Fibroblast of lung (primary cell): ENCODE results near the gene KCNMB3. TPM values are rescaled to one million over a fixed set of nuclear protein-coding genes. Genes with fewer than 3 reads are reported as not detected.

Experiments used
- DNase-seq, 2 donors: peaks; one replicate each; pipeline versions ENCODE4 v3.0.0 to v3.0.0-alpha.2; 2010; ENCODE audit warnings: low read depth in 2 of 2
- H2AFZ ChIP-seq: 2 replicates; pipeline ENCODE4 v1.5.1; 2012; ENCODE audit warnings: low read length, control low read depth, inconsistent platforms
- H3K27ac ChIP-seq: 2 replicates; pipeline ENCODE4 v1.5.1; 2011; ENCODE audit warnings: low read length, control low read depth; ENCODE audit not compliant: insufficient read depth
- H3K27me3 ChIP-seq: 2 replicates; pipeline ENCODE4 v1.5.1; 2011; ENCODE audit warnings: mild to moderate bottlenecking, low read length; ENCODE audit not compliant: control insufficient read depth, insufficient read depth
- H3K36me3 ChIP-seq: 2 replicates; pipeline ENCODE4 v1.5.1; 2011; ENCODE audit warnings: low read length; ENCODE audit not compliant: control insufficient read depth, insufficient read depth
- H3K4me1 ChIP-seq: 2 replicates; pipeline ENCODE4 v1.5.1; 2011; ENCODE audit warnings: low read length; ENCODE audit not compliant: control insufficient read depth, insufficient read depth; ENCODE audit errors: extremely low read depth
- H3K4me2 ChIP-seq: 2 replicates; pipeline ENCODE4 v1.5.1; 2011; ENCODE audit warnings: low read length, control low read depth; ENCODE audit not compliant: insufficient read depth; ENCODE audit errors: extremely low read depth
- H3K4me3 ChIP-seq, 4 experiments: fragments of 200-600 bp in 1 of 4; sonication (generic) in 1 of 4; replicated peaks in 1 of 4; 2 replicates each; pipeline ENCODE4 v1.5.1; 2011 to 2016; ENCODE audit warnings: low read length in 4 of 4, low read depth in 3 of 4, mild to moderate bottlenecking in 3 of 4, control low read depth in 2 of 4, inconsistent platforms in 1 of 4, mixed read lengths in 1 of 4; ENCODE audit not compliant: insufficient read depth in 1 of 4; ENCODE audit errors: control extremely low read depth in 1 of 4
- H3K79me2 ChIP-seq: 2 replicates; pipeline ENCODE4 v1.5.1; 2012; ENCODE audit warnings: mild to moderate bottlenecking, low read length, inconsistent platforms; ENCODE audit not compliant: control insufficient read depth, insufficient read depth
- H3K9ac ChIP-seq: 2 replicates; pipeline ENCODE4 v1.5.1; 2011; ENCODE audit warnings: mild to moderate bottlenecking, low read length, control low read depth; ENCODE audit not compliant: insufficient read depth
- H3K9me3 ChIP-seq: 2 replicates; pipeline ENCODE4 v1.5.1; 2012; ENCODE audit warnings: low read depth, low read length; ENCODE audit not compliant: control insufficient read depth, insufficient read depth
- H4K20me1 ChIP-seq: 2 replicates; pipeline ENCODE4 v1.5.1; 2011; ENCODE audit warnings: low read length; ENCODE audit not compliant: control insufficient read depth, insufficient read depth; ENCODE audit errors: extremely low read depth
- EZH2 ChIP-seq: IDR thresholded peaks from 2 replicates; pipeline ENCODE4 v1.5.1; 2012; ENCODE audit warnings: low read length, control low read depth, mild to moderate bottlenecking; ENCODE audit errors: missing control alignments
- polyA plus RNA-seq, 2 donors: library from polyadenylated mRNA; depleted of rRNA in 1 of 2; stranded (reverse) in 1 of 2; unstranded in 1 of 2; fragments of >200 nt; gene quantifications; 2 replicates each; pipeline ENCODE4 v1.2.1, GENCODE V29; 2011 to 2012; ENCODE audit warnings: missing spikeins in 1 of 2
- total RNA-seq: library from RNA; depleted of rRNA; stranded (reverse); fragments of >200 nt; gene quantifications from 2 replicates; pipeline ENCODE4 v1.2.1, GENCODE V29; 2014
- TF ChIP-seq, protein P1 (sequence below), 2 donors: IDR thresholded peaks in 1 of 2; conservative IDR thresholded peaks in 1 of 2; 1 replicate in 1 of 2; 2 replicates in 1 of 2; pipeline ENCODE4 v1.5.1; 2011 to 2012; ENCODE audit warnings: low read length in 2 of 2, control low read depth in 1 of 2, inconsistent platforms in 1 of 2, low read depth in 1 of 2, mild to moderate bottlenecking in 1 of 2

The KCNMB3 gene
- total and polyA plus RNA-seq, 2 donors (not counting 1 experiment from before 2014, with no cell fraction given) = 1.3 to 1.5 TPM

DNA sequence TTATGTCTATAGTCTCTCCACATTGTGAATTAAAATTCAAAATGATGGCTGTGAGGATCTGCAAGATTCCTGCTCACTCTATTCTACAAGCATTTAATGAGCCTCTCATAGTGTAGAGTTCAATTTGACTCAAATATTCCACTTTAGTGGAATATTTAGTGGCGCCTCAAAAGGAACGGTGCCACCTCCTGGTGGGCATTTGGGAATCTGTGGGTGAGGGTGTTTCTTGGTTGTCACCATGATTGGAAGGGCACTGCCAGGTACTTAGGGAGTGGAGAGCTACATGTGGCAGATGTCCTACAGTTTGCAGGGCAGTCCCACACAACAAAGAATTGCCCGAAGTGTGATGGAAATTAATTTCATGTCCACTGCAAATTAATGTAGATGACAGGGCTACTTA is 21.5 kb upstream of the KCNMB3 start:
- H4K20me1 ChIP-seq = no peaks in the 10 kb centered on the region
- no peaks in the 10 kb centered on the region for H3K79me2 ChIP-seq
- no peaks in the 10 kb centered on the region for H3K36me3 ChIP-seq
- H3K4me2 ChIP-seq = no peak overlapping the region
- H3K9me3 ChIP-seq = no peaks in the 10 kb centered on the region
- no peak overlapping the region for H3K27ac ChIP-seq
- H2AFZ ChIP-seq = no peak overlapping the region
- peak in 1 of 2 donors; percentile 45 for DNase-seq
- no peak for TF ChIP-seq EZH2
- TF ChIP-seq, protein P1, sequence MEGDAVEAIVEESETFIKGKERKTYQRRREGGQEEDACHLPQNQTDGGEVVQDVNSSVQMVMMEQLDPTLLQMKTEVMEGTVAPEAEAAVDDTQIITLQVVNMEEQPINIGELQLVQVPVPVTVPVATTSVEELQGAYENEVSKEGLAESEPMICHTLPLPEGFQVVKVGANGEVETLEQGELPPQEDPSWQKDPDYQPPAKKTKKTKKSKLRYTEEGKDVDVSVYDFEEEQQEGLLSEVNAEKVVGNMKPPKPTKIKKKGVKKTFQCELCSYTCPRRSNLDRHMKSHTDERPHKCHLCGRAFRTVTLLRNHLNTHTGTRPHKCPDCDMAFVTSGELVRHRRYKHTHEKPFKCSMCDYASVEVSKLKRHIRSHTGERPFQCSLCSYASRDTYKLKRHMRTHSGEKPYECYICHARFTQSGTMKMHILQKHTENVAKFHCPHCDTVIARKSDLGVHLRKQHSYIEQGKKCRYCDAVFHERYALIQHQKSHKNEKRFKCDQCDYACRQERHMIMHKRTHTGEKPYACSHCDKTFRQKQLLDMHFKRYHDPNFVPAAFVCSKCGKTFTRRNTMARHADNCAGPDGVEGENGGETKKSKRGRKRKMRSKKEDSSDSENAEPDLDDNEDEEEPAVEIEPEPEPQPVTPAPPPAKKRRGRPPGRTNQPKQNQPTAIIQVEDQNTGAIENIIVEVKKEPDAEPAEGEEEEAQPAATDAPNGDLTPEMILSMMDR (conservative IDR thresholded peaks at IDR 0.05 in 1 of 2, IDR thresholded peaks at IDR 0.05 in 1 of 2; ENCODE audit: low read depth in 1 of 2, low read length in 2 of 2) = peak; percentile 31 to 50
- no peak overlapping the region for H3K9ac ChIP-seq
- no peak overlapping the region for H3K4me3 ChIP-seq
- H3K4me1 ChIP-seq = no peaks in the 10 kb centered on the region
- H3K27me3 ChIP-seq = no peaks in the 10 kb centered on the region

DNA sequence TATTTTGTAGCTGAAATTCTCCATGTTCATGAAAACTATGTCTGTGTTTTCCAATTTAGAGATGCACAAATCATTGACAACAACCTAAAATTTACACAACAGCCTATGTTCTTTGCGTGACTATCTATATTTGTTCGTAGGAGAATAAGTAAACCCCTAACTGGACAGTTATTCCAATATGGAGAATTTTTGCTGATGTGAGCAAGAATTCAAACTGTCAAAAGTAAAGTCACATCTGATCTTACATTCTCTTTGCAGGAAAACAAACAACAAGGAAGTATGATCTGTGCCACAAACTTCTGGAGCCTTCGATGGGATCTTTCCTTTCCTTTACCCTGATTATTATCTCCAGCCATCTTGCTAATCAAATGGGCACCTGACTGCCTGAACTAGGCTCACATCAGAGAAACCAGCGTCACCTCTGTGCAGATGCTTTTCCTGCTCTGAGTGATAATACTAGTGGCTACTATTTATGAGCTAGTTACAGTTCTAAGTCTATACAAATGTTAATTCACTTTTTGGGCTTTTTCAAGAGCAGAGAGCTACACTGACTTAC is 18.3 kb upstream of the KCNMB3 start:
- no peak for TF ChIP-seq EZH2
- TF ChIP-seq, protein P1 (conservative IDR thresholded peaks at IDR 0.05 in 1 of 2, IDR thresholded peaks at IDR 0.05 in 1 of 2; ENCODE audit: low read depth in 1 of 2, low read length in 2 of 2) = no peak
- Histone ChIP-seq H3K27me3 (no peaks in the 10 kb centered on the region), H3K79me2 (no peaks in the 10 kb centered on the region), H2AFZ (no peak overlapping the region), H3K9ac (no peak overlapping the region), H3K4me3 (no peak overlapping the region), H3K36me3 (no peaks in the 10 kb centered on the region), H3K4me2 (no peak overlapping the region), H3K27ac (no peak overlapping the region), H4K20me1 (no peaks in the 10 kb centered on the region), H3K4me1 (no peaks in the 10 kb centered on the region), H3K9me3 (no peaks in the 10 kb centered on the region)
- DNase-seq = no peak

DNA sequence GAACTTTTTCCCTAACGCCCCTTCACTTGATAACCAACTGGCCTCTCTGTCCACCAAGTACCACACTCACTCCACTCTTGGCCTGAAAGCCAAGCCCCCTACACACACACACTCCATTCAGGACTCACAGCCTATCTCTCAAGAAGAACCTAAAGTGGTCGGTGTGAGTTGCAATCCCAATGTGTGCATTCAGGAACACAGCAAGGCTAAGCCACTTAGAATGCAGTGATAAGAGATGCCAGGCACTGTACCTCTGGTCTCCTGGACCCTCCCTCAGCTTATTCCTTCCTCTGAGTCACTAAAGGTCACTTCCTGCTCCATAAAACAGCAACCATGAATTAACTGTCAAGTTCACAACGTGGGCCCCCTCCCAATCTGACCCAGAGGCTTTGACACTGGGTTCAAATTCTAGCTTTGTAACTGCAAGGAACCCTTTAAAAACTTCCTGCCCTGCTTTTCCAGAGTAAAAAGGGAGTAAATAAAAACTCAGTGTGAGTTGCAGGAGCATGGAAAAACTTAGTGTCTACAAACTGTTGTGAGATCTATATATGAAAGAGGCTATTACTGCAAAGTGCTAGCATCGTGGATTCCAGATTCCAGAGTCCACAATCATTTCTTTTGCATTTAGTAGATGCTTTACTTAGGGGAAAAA is 17.6 kb upstream of the KCNMB3 start:
- Histone ChIP-seq H3K9ac (no peak overlapping the region), H3K9me3 (no peaks in the 10 kb centered on the region), H3K27me3 (no peaks in the 10 kb centered on the region), H3K4me1 (no peaks in the 10 kb centered on the region), H3K4me3 (no peak overlapping the region), H3K79me2 (no peaks in the 10 kb centered on the region), H3K27ac (no peak overlapping the region), H3K4me2 (no peak overlapping the region), H2AFZ (no peak overlapping the region), H3K36me3 (no peaks in the 10 kb centered on the region), H4K20me1 (no peaks in the 10 kb centered on the region)
- no peak for DNase-seq
- no peak for TF ChIP-seq EZH2
- TF ChIP-seq, protein P1 (conservative IDR thresholded peaks at IDR 0.05 in 1 of 2, IDR thresholded peaks at IDR 0.05 in 1 of 2; ENCODE audit: low read depth in 1 of 2, low read length in 2 of 2) = no peak
